Endothelial cell of umbilical vein (primary cell): ENCODE data around the gene DNAH3. TPM values are rescaled to one million over a fixed set of nuclear protein-coding genes. Genes with fewer than 3 reads are reported as not detected.

Experiments
- BruUV-seq: library from RNA; stranded (reverse); fragments of 400-500 nt; replicated peaks from 2 replicates; lab custom pipeline; 2021; lab: Mats Ljungman, UMichigan
- CTCF ChIA-PET: fragments of 300-600, 350-600 bp; sonication (Branson Sonifier 250); formaldehyde crosslinking; loops from one replicate; lab custom pipeline; 2021; ENCODE audit warnings: antibody characterized with exemption, inconsistent platforms; lab: Charles Lee
- POLR2A ChIA-PET: fragments of 300-600, 350-600 bp; sonication (Branson Sonifier 250); formaldehyde crosslinking; loops from one replicate; lab custom pipeline; 2021; ENCODE audit warnings: antibody characterized with exemption, inconsistent platforms; lab: Charles Lee
- DNase-seq: peaks from one replicate; pipeline ENCODE4 v3.0.0-alpha.2; 2011; ENCODE audit warnings: low read depth, low spot score
- FAIRE-seq: peaks from 2 replicates; lab custom pipeline; 2011; peaks lifted over from hg19 to GRCh38; lab: Jason Lieb, UNC
- H2AFZ ChIP-seq: 2 replicates; pipeline ENCODE4 v1.6.0; 2012; ENCODE audit warnings: low read depth, low read length, control low read depth, inconsistent platforms
- H3K27ac ChIP-seq: 2 replicates; pipeline ENCODE4 v1.5.1; 2011; ENCODE audit warnings: low read depth, mild to moderate bottlenecking, control low read depth, low read length, moderate library complexity; ENCODE audit not compliant: insufficient read depth
- H3K27me3 ChIP-seq, 2 experiments: 2 replicates each; pipeline versions ENCODE4 v1.6.0 to v1.6.1; 2011; ENCODE audit warnings: low read length in 2 of 2, mixed read lengths in 1 of 2; ENCODE audit not compliant: control insufficient read depth in 2 of 2, insufficient read depth in 2 of 2
- H3K36me3 ChIP-seq, 2 experiments: 2 replicates in 1 of 2; 3 replicates in 1 of 2; pipeline ENCODE4 v1.5.1; 2011; ENCODE audit warnings: low read length in 2 of 2, mild to moderate bottlenecking in 1 of 2, moderate library complexity in 1 of 2; ENCODE audit not compliant: control insufficient read depth in 2 of 2, insufficient read depth in 2 of 2; ENCODE audit errors: extremely low read depth in 1 of 2
- H3K4me1 ChIP-seq: 3 replicates; pipeline ENCODE4 v1.5.1; 2011; ENCODE audit warnings: mild to moderate bottlenecking, low read length; ENCODE audit not compliant: control insufficient read depth, insufficient read depth; ENCODE audit errors: extremely low read depth
- H3K4me2 ChIP-seq: 2 replicates; pipeline ENCODE4 v1.6.1; 2011; ENCODE audit warnings: low read length, control low read depth, mixed read lengths; ENCODE audit not compliant: insufficient read depth
- H3K4me3 ChIP-seq, 3 experiments: fragments of 200-600 bp in 1 of 3; sonication (generic), shearing (Covaris generic) in 1 of 3; replicated peaks in 1 of 3; 2 replicates each; pipeline ENCODE4 v1.5.1; 2011 to 2016; ENCODE audit warnings: control low read depth in 3 of 3, low read length in 3 of 3, mild to moderate bottlenecking in 2 of 3, inconsistent platforms in 1 of 3, low read depth in 1 of 3, moderate library complexity in 1 of 3; ENCODE audit not compliant: insufficient read depth in 1 of 3
- H3K79me2 ChIP-seq: 2 replicates; pipeline ENCODE4 v1.6.0; 2012; ENCODE audit warnings: low read length, inconsistent platforms; ENCODE audit not compliant: control insufficient read depth, insufficient read depth
- H3K9ac ChIP-seq: replicated peaks from 2 replicates; pipeline ENCODE3; 2011; ENCODE audit warnings: low read length, control low read depth; ENCODE audit not compliant: insufficient read depth; ENCODE audit errors: extremely low read depth
- H3K9me1 ChIP-seq: replicated peaks from 3 replicates; pipeline ENCODE4 v1.6.0; 2011; ENCODE audit warnings: mild to moderate bottlenecking, low read length; ENCODE audit not compliant: control insufficient read depth, insufficient read depth; ENCODE audit errors: extremely low read depth
- H3K9me3 ChIP-seq: replicated peaks from 2 replicates; pipeline ENCODE4 v1.5.1; 2012; ENCODE audit warnings: low read length, inconsistent platforms; ENCODE audit not compliant: control insufficient read depth, insufficient read depth
- H4K20me1 ChIP-seq: replicated peaks from 2 replicates; pipeline ENCODE3; 2011; ENCODE audit warnings: mild to moderate bottlenecking, low read length; ENCODE audit not compliant: control insufficient read depth, insufficient read depth; ENCODE audit errors: extremely low read depth
- CTCF ChIP-seq, 2 donors: IDR thresholded peaks; 1 replicate in 1 of 2; 2 replicates in 1 of 2; pipeline ENCODE4 v1.5.1; 2011; ENCODE audit warnings: low read length in 2 of 2, mild to moderate bottlenecking in 2 of 2, moderate library complexity in 2 of 2, control low read depth in 1 of 2, inconsistent platforms in 1 of 2, low read depth in 1 of 2; ENCODE audit not compliant: insufficient read depth in 1 of 2; ENCODE audit errors: extremely low read depth in 1 of 2
- EZH2 ChIP-seq: IDR thresholded peaks from 2 replicates; pipeline ENCODE4 v1.6.1; 2012; ENCODE audit warnings: borderline replicate concordance, low read depth, mild to moderate bottlenecking, moderate library complexity, low read length, inconsistent platforms; ENCODE audit not compliant: severe bottlenecking
- FOS ChIP-seq: IDR thresholded peaks from 2 replicates; pipeline ENCODE4 v1.6.1; 2011; ENCODE audit warnings: mild to moderate bottlenecking, low read length, moderate library complexity, borderline replicate concordance; ENCODE audit not compliant: insufficient read depth
- GATA2 ChIP-seq: IDR thresholded peaks from 2 replicates; pipeline ENCODE4 v1.7.0; 2011; ENCODE audit warnings: low read depth, mild to moderate bottlenecking, moderate library complexity, mixed read lengths, low read length; ENCODE audit not compliant: insufficient read length, insufficient read depth
- JUN ChIP-seq: IDR thresholded peaks from 2 replicates; pipeline ENCODE4 v1.6.1; 2011; ENCODE audit warnings: borderline replicate concordance, low read depth; ENCODE audit not compliant: insufficient read length, insufficient read depth
- MAX ChIP-seq: IDR thresholded peaks from 2 replicates; pipeline ENCODE4 v1.6.1; 2011; ENCODE audit not compliant: insufficient read depth, insufficient read length
- MYC ChIP-seq: IDR thresholded peaks from one replicate; pipeline ENCODE4 v1.6.1; 2011; ENCODE audit warnings: mild to moderate bottlenecking, low read depth, low read length
- POLR2A ChIP-seq: IDR thresholded peaks from 2 replicates; pipeline ENCODE4 v1.6.1; 2012; ENCODE audit warnings: low read depth, mild to moderate bottlenecking, control low read depth, low read length
- POLR2AphosphoS5 ChIP-seq: IDR thresholded peaks from 2 replicates; pipeline ENCODE4 v1.6.1; 2012; ENCODE audit warnings: low read depth, mild to moderate bottlenecking, control low read depth, low read length, moderate library complexity; ENCODE audit not compliant: insufficient read depth
- dilution Hi-C: fragments of 300-500 bp; cut with MboI; formaldehyde crosslinking; loops from one replicate; pipeline ENCODE4 v1.15.0; 2019; ENCODE audit warnings: low sequenced_read_pairs; ENCODE audit not compliant: extremely low pct_ligation_motif_present
- intact Hi-C: fragments of 100-400 bp; cut with micrococcal nuclease; formaldehyde crosslinking; loops from one replicate; pipeline ENCODE4 v1.10.0; 2022
- polyA plus RNA-seq, 4 experiments: library from polyadenylated mRNA; depleted of rRNA in 3 of 4; stranded (reverse) in 3 of 4; unstranded in 1 of 4; fragments of >200 nt; gene quantifications; 2 replicates each; pipeline versions ENCODE4 v1.2.1 to v1.2.3, GENCODE V29; 2011 to 2012; ENCODE audit warnings: missing spikeins in 1 of 4
- total RNA-seq: library from RNA; stranded (reverse); gene quantifications from 2 replicates; pipeline ENCODE4 v1.2.3, GENCODE V29; 2021

DNAH3 gene
- total and polyA plus RNA-seq, 2 donors (not counting 3 experiments of a cell fraction or from before 2014, with no cell fraction given) = not detected

GRCh38 chr16:21076186-21076883 lies 74.3 kb downstream of the DNAH3 start:
- ChIA-PET POLR2A (no interaction called here), CTCF (interaction anchor here (1.1 to 1.2 kb wide), 2 partner anchors 75 to 228 kb away, joined by 3 to 4 read pairs; no protein-coding TSS in a partner anchor)
- dilution Hi-C loops (no loop called here), intact Hi-C loops (loop anchor here (1.0 kb wide), 2 partner anchors 82 to 171 kb away; partner anchors contain the start of gene LDAF1)
- peak overlapping the region; percentile 27 for H2AFZ ChIP-seq
- H3K4me3 ChIP-seq = no peak overlapping the region
- no peaks in the 10 kb centered on the region for H4K20me1 ChIP-seq
- H3K9ac ChIP-seq = peak overlapping the region; percentile 14
- peak overlapping the region; percentile 46 for H3K27ac ChIP-seq
- no peaks in the 10 kb centered on the region for H3K9me1 ChIP-seq
- no peak for TF ChIP-seq JUN
- TF ChIP-seq FOS = peak; percentile 19
- peak; percentile 29 for TF ChIP-seq GATA2
- no peaks in the 10 kb centered on the region for H3K36me3 ChIP-seq
- FAIRE-seq (no peak), DNase-seq (peak; percentile 37)
- no TSS peak for BruUV-seq
- H3K27me3 ChIP-seq = no peaks in the 10 kb centered on the region
- peak overlapping the region; percentile 30 for H3K4me2 ChIP-seq
- no peaks in the 10 kb centered on the region for H3K9me3 ChIP-seq
- peaks cover 15% of the 10 kb centered on the region for H3K4me1 ChIP-seq
- H3K79me2 ChIP-seq = no peaks in the 10 kb centered on the region

- no peak overlapping the region for H3K27ac ChIP-seq
- no peaks in the 10 kb centered on the region for H3K36me3 ChIP-seq
- no peaks in the 10 kb centered on the region for H3K9me3 ChIP-seq
- no peak overlapping the region for H3K9ac ChIP-seq
- peaks cover 15% of the 10 kb centered on the region for H3K4me1 ChIP-seq
- no peaks in the 10 kb centered on the region for H3K9me1 ChIP-seq
- dilution Hi-C loops (no loop called here), intact Hi-C loops (no loop called here)
- H3K27me3 ChIP-seq = no peaks in the 10 kb centered on the region
- no peak overlapping the region for H3K4me3 ChIP-seq
- H2AFZ ChIP-seq = no peak overlapping the region
- TF ChIP-seq EZH2 = no peak
- no peak for TF ChIP-seq JUN
- no peak for TF ChIP-seq GATA2
- TF ChIP-seq POLR2AphosphoS5 = no peak
- TF ChIP-seq CTCF (IDR thresholded peaks at IDR 0.05; ENCODE audit: extremely low read depth in 1 of 2, insufficient read depth in 1 of 2, low read depth in 1 of 2, low read length in 2 of 2) = no peak
- no peak for TF ChIP-seq POLR2A
- TF ChIP-seq FOS = no peak
- TF ChIP-seq MAX = no peak
- TF ChIP-seq MYC = no peak
- no peak overlapping the region for H3K4me2 ChIP-seq
- DNase-seq (no peak), FAIRE-seq (no peak)
- ChIA-PET CTCF (interaction anchor here (1.1 to 1.2 kb wide), 2 partner anchors 225 to 227 kb away, joined by 3 to 4 read pairs; no protein-coding TSS in a partner anchor), POLR2A (interaction anchor here (0.7 kb wide), 1 partner anchor 164 kb away, joined by 4 read pairs; no protein-coding TSS in a partner anchor)
- no peaks in the 10 kb centered on the region for H3K79me2 ChIP-seq
- H4K20me1 ChIP-seq = no peaks in the 10 kb centered on the region
- no TSS peak for BruUV-seq
These were observed 75.4 kb downstream of the DNAH3 start for GRCh38 chr16:21075252-21075651.
